Natural killer cell (primary cell): ENCODE measurements around the gene TLK1. TPM values are rescaled to one million over a fixed set of nuclear protein-coding genes. Genes with fewer than 3 reads are reported as not detected.

ENCODE experiments used
- ATAC-seq, 3 donors: fragments of 150-1000 bp in 2 of 3; fragments of 200-7000 bp in 1 of 3; cut with Tn5 transposase; 1 replicate in 1 of 3; 2 replicates in 2 of 3; pipeline ENCODE4 v1.10.0; 2021; ENCODE audit warnings: mild to moderate bottlenecking in 2 of 3, moderate library complexity in 2 of 3
- DNase-seq, 2 donors: peaks; one replicate each; pipeline versions ENCODE4 v3.0.0 to v3.0.0-alpha.2; 2013 to 2021; ENCODE audit warnings: mixed read lengths in 1 of 2
- H3K27ac ChIP-seq: one replicate; pipeline ENCODE4 v1.5.1; 2013; ENCODE audit warnings: mild to moderate bottlenecking, low read length
- H3K27me3 ChIP-seq: one replicate; pipeline ENCODE4 v1.6.1; 2013; ENCODE audit warnings: low read length; ENCODE audit not compliant: control insufficient read depth, insufficient read depth
- H3K36me3 ChIP-seq: one replicate; pipeline ENCODE4 v1.6.1; 2013; ENCODE audit warnings: low read length; ENCODE audit not compliant: control insufficient read depth, insufficient read depth
- H3K4me1 ChIP-seq: one replicate; pipeline ENCODE4 v1.6.1; 2013; ENCODE audit warnings: low read length; ENCODE audit not compliant: control insufficient read depth, insufficient read depth
- H3K4me3 ChIP-seq: one replicate; pipeline ENCODE4 v1.5.1; 2013; ENCODE audit warnings: low read length
- H3K9me3 ChIP-seq: one replicate; pipeline ENCODE4 v1.6.1; 2013; ENCODE audit warnings: low read length; ENCODE audit not compliant: control insufficient read depth, insufficient read depth
- H3K27ac Mint-ChIP-seq, 2 donors: one replicate each; pipeline ENCODE4 v1.8.0; 2022; ENCODE audit warnings: mild to moderate bottlenecking in 2 of 2, mixed read lengths in 2 of 2, moderate library complexity in 1 of 2
- H3K27me3 Mint-ChIP-seq, 2 donors: one replicate each; pipeline ENCODE4 v1.8.0; 2022; ENCODE audit warnings: low read depth in 2 of 2, mixed read lengths in 2 of 2
- H3K36me3 Mint-ChIP-seq: one replicate; pipeline ENCODE4 v1.8.0; 2022; ENCODE audit warnings: mixed read lengths
- H3K4me1 Mint-ChIP-seq, 2 donors: one replicate each; pipeline ENCODE4 v1.8.0; 2022; ENCODE audit warnings: mixed read lengths in 2 of 2
- H3K4me3 Mint-ChIP-seq: one replicate; pipeline ENCODE4 v1.8.0; 2022; ENCODE audit warnings: mild to moderate bottlenecking, moderate library complexity, mixed read lengths
- H3K9me3 Mint-ChIP-seq, 2 donors: one replicate each; pipeline ENCODE4 v1.8.0; 2022; ENCODE audit warnings: mixed read lengths in 2 of 2
- CTCF ChIP-seq: fragments of 200-600 bp; IDR thresholded peaks from one replicate; pipeline ENCODE4 v1.8.0; 2022; ENCODE audit warnings: antibody characterized with exemption
- WGBS: methylation state at CpG from one replicate; pipeline ENCODE4 v1.1.7; 2013; ENCODE audit warnings: missing lambda C conversion rate; ENCODE audit not compliant: insufficient coverage; 5-methylcytosine and 5-hydroxymethylcytosine counted together
- intact Hi-C: fragments of 100-400 bp; cut with micrococcal nuclease; formaldehyde crosslinking; loops from one replicate; pipeline ENCODE4 v1.14.2; 2022
- total RNA-seq, 4 donors: library from RNA; stranded (reverse); fragments of 120-200 nt in 1 of 4; gene quantifications; one replicate each; pipeline versions ENCODE4 v1.2.3 to v1.2.4, GENCODE V29; 2013 to 2022

Gene TLK1
- total RNA-seq, 3 donors from 2014 or later (not counting 1 experiment from before 2014, with no cell fraction given), result 90.9 to 101 (median 91.2) TPM

GRCh38 chr2:171167352-171167997 is 6.8 kb upstream of the TLK1 start:
- Histone ChIP-seq H3K9me3 (no peaks in the 10 kb centered on the region), H3K27ac (no peak overlapping the region), H3K4me1 (peaks cover 3% of the 10 kb centered on the region), H3K4me3 (no peak overlapping the region), H3K36me3 (no peaks in the 10 kb centered on the region), H3K27me3 (no peaks in the 10 kb centered on the region)
- DNase-seq, result no peak
- H3K4me1 Mint-ChIP-seq, result no peaks in the 10 kb centered on the region
- no peaks in the 10 kb centered on the region for H3K9me3 Mint-ChIP-seq
- intact Hi-C loops, result no loop called here
- no peak overlapping the region for H3K27ac Mint-ChIP-seq
- peaks cover 17 to 20% of the 10 kb centered on the region in 2 donors for H3K27me3 Mint-ChIP-seq
- H3K4me3 Mint-ChIP-seq, result no peak overlapping the region
- no peak for TF ChIP-seq CTCF
- no peak for ATAC-seq
- H3K36me3 Mint-ChIP-seq, result no peaks in the 10 kb centered on the region
- 100% methylated on average over 1 of the region's 1 CpG for WGBS

DNA sequence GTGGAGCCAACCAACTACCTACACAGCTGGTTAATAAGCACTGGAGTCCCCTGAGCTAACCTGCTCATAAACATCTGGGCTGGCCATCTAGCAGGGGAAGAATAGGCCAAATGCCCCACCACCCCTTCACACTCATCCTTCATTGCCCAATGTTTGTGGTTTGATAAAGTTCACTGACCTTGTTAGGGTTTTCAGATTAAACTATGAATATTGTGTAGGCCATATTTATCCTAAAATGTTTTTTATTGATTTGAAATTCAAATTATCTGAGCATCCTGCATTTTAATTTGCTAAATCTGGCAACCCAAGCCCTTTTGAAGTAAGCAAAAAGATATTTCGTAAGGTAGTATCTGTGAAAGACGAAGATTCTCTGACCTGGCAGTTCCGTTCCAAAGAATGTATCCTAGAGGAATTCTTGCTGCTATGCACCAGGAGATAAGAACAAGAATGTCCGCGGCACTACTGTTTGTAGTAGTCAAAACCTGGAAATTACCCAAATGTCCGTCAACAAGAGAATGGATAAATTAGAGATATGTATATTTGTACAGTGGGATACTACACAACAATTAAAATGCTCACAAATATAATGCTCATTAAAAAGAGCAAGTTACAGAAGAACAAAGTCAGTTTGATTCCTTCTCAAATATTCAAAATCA is 5.8 kb upstream of the TLK1 start:
- no peaks in the 10 kb centered on the region for H3K36me3 Mint-ChIP-seq
- H3K27ac ChIP-seq, result no peak overlapping the region
- no peaks in the 10 kb centered on the region for H3K36me3 ChIP-seq
- H3K4me1 ChIP-seq, result peaks cover 3% of the 10 kb centered on the region
- no peak overlapping the region for H3K4me3 ChIP-seq
- intact Hi-C loops, result no loop called here
- peaks cover 4% of the 10 kb centered on the region in 2 donors for H3K4me1 Mint-ChIP-seq
- no peak overlapping the region for H3K4me3 Mint-ChIP-seq
- no peaks in the 10 kb centered on the region for H3K9me3 ChIP-seq
- no peaks in the 10 kb centered on the region for H3K9me3 Mint-ChIP-seq
- ATAC-seq (no peak), DNase-seq (no peak)
- H3K27me3 ChIP-seq, result no peaks in the 10 kb centered on the region
- no peak overlapping the region for H3K27ac Mint-ChIP-seq
- 98% methylated on average over 5 of the region's 6 CpGs for WGBS
- no peak for TF ChIP-seq CTCF
- H3K27me3 Mint-ChIP-seq, result peaks cover 17 to 20% of the 10 kb centered on the region in 2 donors

- no peak overlapping the region for H3K27ac Mint-ChIP-seq
- H3K4me1 Mint-ChIP-seq, result peaks cover 9% of the 10 kb centered on the region in 2 donors
- Histone ChIP-seq H3K36me3 (no peaks in the 10 kb centered on the region), H3K9me3 (no peaks in the 10 kb centered on the region), H3K27me3 (no peaks in the 10 kb centered on the region), H3K27ac (no peak overlapping the region), H3K4me1 (peaks cover 3% of the 10 kb centered on the region), H3K4me3 (no peak overlapping the region)
- H3K4me3 Mint-ChIP-seq, result no peak overlapping the region
- intact Hi-C loops, result no loop called here
- peaks cover 17 to 20% of the 10 kb centered on the region in 2 donors for H3K27me3 Mint-ChIP-seq
- H3K36me3 Mint-ChIP-seq, result no peaks in the 10 kb centered on the region
- WGBS, result 100% methylated on average over 1 of the region's 1 CpG
- TF ChIP-seq CTCF, result no peak
- no peaks in the 10 kb centered on the region for H3K9me3 Mint-ChIP-seq
- DNase-seq, result no peak
- no peak for ATAC-seq
Measured at GRCh38 chr2:171165967-171166327, 5.3 kb upstream of the TLK1 start.
